Right lobe of liver (tissue), 6 donors: ENCODE results near the gene PNLIPRP2. TPM values are rescaled to one million over a fixed set of nuclear protein-coding genes. Genes with fewer than 3 reads are reported as not detected.

Experiments
- ATAC-seq, 4 donors: fragments of 200-7000 bp; cut with Tn5 transposase; one replicate each; pipeline ENCODE4 v1.9.1; 2020; ENCODE audit warnings: mild to moderate bottlenecking in 4 of 4, moderate library complexity in 4 of 4
- DNase-seq, 3 donors: peaks; one replicate each; pipeline ENCODE4 v3.0.0-alpha.2; 2020
- H3K27ac ChIP-seq, 3 donors: fragments of 200-600 bp; one replicate each; pipeline ENCODE4 v1.8.0; 2022
- H3K27me3 ChIP-seq, 2 donors: fragments of 200-600 bp; one replicate each; pipeline ENCODE4 v1.8.0; 2022
- H3K36me3 ChIP-seq, 4 donors: fragments of 200-600 bp; sonication (generic) in 1 of 4; one replicate each; pipeline versions ENCODE4 v1.5.1 to v1.8.0; 2017 to 2022; ENCODE audit warnings: control low read depth in 1 of 4
- H3K4me1 ChIP-seq, 4 donors: fragments of 200-600 bp; sonication (generic) in 1 of 4; one replicate each; pipeline versions ENCODE4 v1.5.1 to v1.8.0; 2017 to 2022; ENCODE audit warnings: control low read depth in 1 of 4
- H3K4me3 ChIP-seq, 3 donors: fragments of 200-600 bp; one replicate each; pipeline ENCODE4 v1.8.0; 2022
- H3K9me3 ChIP-seq, 4 donors: fragments of 200-600 bp; sonication (generic) in 1 of 4; one replicate each; pipeline versions ENCODE4 v1.5.1 to v1.8.0; 2017 to 2022; ENCODE audit warnings: control low read depth in 1 of 4
- CTCF ChIP-seq, 4 donors: fragments of 200-600 bp in 3 of 4; fragments of 450-650 bp in 1 of 4; IDR thresholded peaks; one replicate each; pipeline versions ENCODE4 v1.5.1 to v1.8.0; 2016 to 2022; ENCODE audit warnings: antibody characterized with exemption in 4 of 4, mild to moderate bottlenecking in 2 of 4
- POLR2A ChIP-seq: fragments of 450-650 bp; IDR thresholded peaks from one replicate; pipeline ENCODE4 v1.6.1; 2017; ENCODE audit warnings: antibody characterized with exemption, mild to moderate bottlenecking
- WGBS: methylation state at CpG from one replicate; pipeline ENCODE4 v1.1.6; 2018; ENCODE audit warnings: low coverage, low lambda C conversion rate; ENCODE audit not compliant: insufficient coverage; ENCODE audit errors: missing lambda C conversion rate; 5-methylcytosine and 5-hydroxymethylcytosine counted together
- intact Hi-C, 2 donors: fragments of 100-400 bp; cut with DNase I; formaldehyde crosslinking; loops; one replicate each; pipeline versions ENCODE4 v1.11.2 to v1.14.1; 2022
- total RNA-seq, 6 experiments: library from RNA; depleted of rRNA in 2 of 6; stranded (reverse); fragments of >200 nt in 2 of 6; fragmentation: NEBNext Ultra II Directional in 3 of 6; extraction: Animal tissue kit (Norgen Biotek cat#: 25700) in 3 of 6; gene quantifications; one replicate each; pipeline versions ENCODE4 v1.1.0 to v1.2.4, GENCODE V29; 2016 to 2023
- donor health status: DM: no; HTN: yes; CAD: no.
- donor health status: DM: no; HTN: no; CAD: no.
- donor health status: DM: no; HTN: no; CAD: no.
- donor health status: DM: no; HTN: yes; CAD: no.
- donor health status: DM: no; HTN: yes; CAD: no.

The PNLIPRP2 gene
- total RNA-seq, 6 experiments from 2014 or later, result not detected

DNA sequence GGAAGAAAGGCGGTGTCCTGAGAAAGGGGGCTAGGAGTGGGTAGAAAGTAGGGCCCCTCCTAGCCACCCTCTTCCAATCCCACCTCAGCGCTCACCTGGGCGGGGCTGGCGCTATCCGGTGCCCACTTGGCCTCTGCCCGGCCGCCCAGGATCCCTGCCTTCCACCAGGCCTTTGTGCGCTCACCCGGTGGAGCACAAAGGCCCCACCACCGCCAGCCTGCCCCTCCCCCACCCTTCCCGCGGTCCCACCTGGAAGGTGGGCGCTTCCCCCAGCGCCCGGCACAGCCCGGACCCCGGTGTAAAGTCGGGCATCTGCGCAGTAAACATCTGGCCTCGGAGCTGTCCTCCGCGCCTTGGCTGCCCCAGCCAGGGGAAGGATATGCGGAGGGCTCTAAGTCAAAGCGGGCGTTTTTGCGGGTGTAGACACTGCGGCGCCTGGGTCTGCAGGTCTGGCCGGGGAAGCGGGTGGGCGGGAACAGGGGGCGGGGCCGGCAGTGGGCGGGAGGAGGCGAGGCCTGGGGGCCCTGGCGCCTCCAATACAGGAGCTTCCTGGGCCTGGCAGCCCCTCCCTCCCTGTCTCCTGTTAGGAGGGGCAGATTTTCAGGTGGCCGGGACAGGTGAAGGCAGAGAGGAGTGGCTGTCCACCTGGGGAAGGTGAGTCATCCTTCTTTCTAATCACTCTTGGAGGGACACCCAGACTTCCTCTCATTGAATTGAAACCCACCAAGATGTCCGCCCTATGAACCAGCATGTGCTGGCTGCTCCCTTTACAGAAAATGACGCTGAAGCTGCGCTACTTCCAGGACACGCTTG, 49.3 kb downstream of the PNLIPRP2 start:
- no peaks in the 10 kb centered on the region for H3K4me1 ChIP-seq
- TF ChIP-seq POLR2A (no peak), CTCF (IDR thresholded peaks at IDR 0.05) (no peak)
- peak in 1 of 4 donors; percentile 29 for ATAC-seq
- H3K27ac ChIP-seq, result no peak overlapping the region
- no peaks in the 10 kb centered on the region for H3K9me3 ChIP-seq
- H3K36me3 ChIP-seq, result no peaks in the 10 kb centered on the region
- 11% methylated on average over 7 of the region's 41 CpGs for WGBS
- intact Hi-C loops, result no loop called here
- H3K27me3 ChIP-seq, result no peaks in the 10 kb centered on the region
- DNase-seq, result no peak
- no peak overlapping the region for H3K4me3 ChIP-seq

GRCh38 chr10:116670706-116671105, 50.0 kb downstream of the PNLIPRP2 start:
- no peak for TF ChIP-seq POLR2A
- TF ChIP-seq CTCF (IDR thresholded peaks at IDR 0.05), result no peak
- 77% methylated on average over 3 of the region's 6 CpGs for WGBS
- Histone ChIP-seq H3K27ac (no peak overlapping the region), H3K36me3 (no peaks in the 10 kb centered on the region), H3K4me3 (no peak overlapping the region), H3K4me1 (no peaks in the 10 kb centered on the region), H3K9me3 (no peaks in the 10 kb centered on the region), H3K27me3 (no peaks in the 10 kb centered on the region)
- intact Hi-C loops, result no loop called here
- no peak for DNase-seq
- ATAC-seq, result no peak

DNA sequence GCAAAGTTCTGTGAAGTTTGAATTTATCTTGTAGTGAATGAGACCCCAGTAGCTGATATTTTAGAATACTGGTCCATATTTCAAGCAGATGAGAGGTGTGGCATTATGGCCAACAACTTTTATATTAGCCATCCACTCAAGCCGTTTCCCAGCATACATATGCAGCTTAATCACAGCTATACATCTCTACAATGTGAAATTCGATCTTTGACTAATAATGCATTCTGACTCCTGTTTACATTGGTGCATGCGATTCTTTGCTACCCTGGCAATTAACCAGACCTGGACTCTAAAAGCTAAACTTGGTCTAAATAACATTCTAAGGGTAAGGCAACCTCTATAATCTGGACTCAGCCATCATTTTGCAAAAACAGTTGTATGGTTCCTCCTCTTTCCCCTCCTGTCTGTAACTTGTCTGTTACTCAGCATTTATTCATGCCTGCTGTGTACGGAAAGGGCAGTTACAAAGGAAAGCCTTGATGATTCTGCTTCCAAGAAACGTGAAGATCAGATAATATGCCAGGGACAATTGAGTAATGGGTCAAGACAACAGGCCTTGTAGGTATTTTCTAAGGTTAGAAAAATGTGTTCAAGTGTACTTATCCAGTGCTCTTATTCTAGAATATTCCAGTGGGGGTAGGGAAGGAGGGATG, 50.6 kb downstream of the PNLIPRP2 start:
- DNase-seq (no peak), ATAC-seq (no peak)
- intact Hi-C loops, result no loop called here
- H3K27me3 ChIP-seq, result no peaks in the 10 kb centered on the region
- WGBS, result 54% methylated on average over 5 of the region's 5 CpGs
- TF ChIP-seq POLR2A (no peak), CTCF (IDR thresholded peaks at IDR 0.05) (no peak)
- H3K9me3 ChIP-seq, result no peaks in the 10 kb centered on the region
- H3K4me1 ChIP-seq, result no peaks in the 10 kb centered on the region
- no peaks in the 10 kb centered on the region for H3K36me3 ChIP-seq
- no peak overlapping the region for H3K4me3 ChIP-seq
- no peak overlapping the region for H3K27ac ChIP-seq

GRCh38 chr10:116672891-116673290, 52.1 kb downstream of the PNLIPRP2 start:
- no peaks in the 10 kb centered on the region for H3K9me3 ChIP-seq
- H3K4me1 ChIP-seq, result no peaks in the 10 kb centered on the region
- H3K27ac ChIP-seq, result no peak overlapping the region
- no peaks in the 10 kb centered on the region for H3K36me3 ChIP-seq
- intact Hi-C loops, result no loop called here
- DNase-seq, result no peak
- no peak for TF ChIP-seq POLR2A
- WGBS, result 77% methylated on average over 5 of the region's 5 CpGs
- no peaks in the 10 kb centered on the region for H3K27me3 ChIP-seq
- no peak overlapping the region for H3K4me3 ChIP-seq
- no peak for ATAC-seq

DNA sequence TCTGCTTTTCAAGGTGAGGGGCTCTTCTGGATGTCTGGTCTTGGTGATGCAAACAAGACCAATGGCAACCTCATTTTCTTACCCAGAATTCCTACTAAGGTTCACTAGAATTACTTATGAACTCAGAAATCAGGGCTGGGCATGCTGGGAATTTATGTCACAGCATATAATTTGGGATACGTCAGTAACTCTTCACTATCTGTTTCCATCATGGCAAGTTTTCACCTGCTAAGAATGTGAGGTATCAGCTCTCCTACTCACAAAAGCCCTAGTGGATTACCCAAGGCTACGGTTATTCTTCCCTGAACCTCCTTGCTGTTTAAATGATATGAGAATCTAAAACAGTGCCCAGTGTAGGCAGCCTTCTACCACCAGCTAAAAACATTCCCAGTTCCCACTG, 53.1 kb downstream of the PNLIPRP2 start:
- no peak overlapping the region for H3K4me3 ChIP-seq
- H3K27ac ChIP-seq, result no peak overlapping the region
- no peak for TF ChIP-seq CTCF (IDR thresholded peaks at IDR 0.05)
- TF ChIP-seq POLR2A, result no peak
- ATAC-seq (no peak), DNase-seq (no peak)
- 100% methylated on average over 1 of the region's 2 CpGs for WGBS
- no peaks in the 10 kb centered on the region for H3K9me3 ChIP-seq
- no peaks in the 10 kb centered on the region for H3K36me3 ChIP-seq
- H3K27me3 ChIP-seq, result no peaks in the 10 kb centered on the region
- intact Hi-C loops, result no loop called here
- H3K4me1 ChIP-seq, result no peaks in the 10 kb centered on the region
